Ishikawa (cell line): Measurements from ENCODE around the gene RPL22L1.
A peak's percentile ranks its signal among the peaks of the same experiment; 100 is the strongest.

Source experiments
- CEBPB ChIP-seq: IDR thresholded peaks from 2 replicates; pipeline ENCODE4 v1.6.1; 2012
- CREB1 ChIP-seq: IDR thresholded peaks from 2 replicates; pipeline ENCODE4 v1.6.1; 2012; ENCODE audit warnings: low read depth
- EGR1 ChIP-seq: IDR thresholded peaks from 2 replicates; pipeline ENCODE4 v1.6.1; 2012
- EP300 ChIP-seq: IDR thresholded peaks from 2 replicates; pipeline ENCODE4 v1.6.1; 2012; ENCODE audit warnings: borderline replicate concordance
- FOXM1 ChIP-seq: IDR thresholded peaks from 2 replicates; pipeline ENCODE4 v1.6.1; 2012; ENCODE audit warnings: low read depth, borderline replicate concordance
- MAX ChIP-seq: IDR thresholded peaks from 2 replicates; pipeline ENCODE4 v1.6.1; 2012
- NFIC ChIP-seq: IDR thresholded peaks from 2 replicates; pipeline ENCODE4 v1.6.1; 2012
- RAD21 ChIP-seq: IDR thresholded peaks from 2 replicates; pipeline ENCODE4 v1.6.1; 2012; ENCODE audit warnings: low read depth
- REST ChIP-seq: IDR thresholded peaks from 2 replicates; pipeline ENCODE4 v1.6.1; 2012; ENCODE audit warnings: low read depth, mild to moderate bottlenecking
- TAF1 ChIP-seq: IDR thresholded peaks from 2 replicates; pipeline ENCODE4 v1.6.1; 2012; ENCODE audit warnings: low read depth, mild to moderate bottlenecking
- TCF12 ChIP-seq: IDR thresholded peaks from 2 replicates; pipeline ENCODE4 v1.6.1; 2012; ENCODE audit warnings: low read depth
- TEAD4 ChIP-seq: IDR thresholded peaks from 2 replicates; pipeline ENCODE4 v1.6.1; 2012
- USF1 ChIP-seq: IDR thresholded peaks from 2 replicates; pipeline ENCODE4 v1.6.1; 2012
- YY1 ChIP-seq: IDR thresholded peaks from 2 replicates; pipeline ENCODE4 v1.6.1; 2012; ENCODE audit warnings: low read depth
- ZBTB7A ChIP-seq: IDR thresholded peaks from 2 replicates; pipeline ENCODE4 v1.6.1; 2012; ENCODE audit warnings: low read depth

RPL22L1 gene

GRCh38 chr3:170864525-170865208, 5.3 kb downstream of the RPL22L1 start:
- TF ChIP-seq MAX (0 out of 2 replicates have a peak, but pooled peaks have one; percentile 15), RAD21 (no peak), NFIC (peak; percentile 8; the same call in 1 of the 2 replicates)

GRCh38 chr3:170863816-170864215, 6.2 kb downstream of the RPL22L1 start:
- TF ChIP-seq NFIC (no peak), TAF1 (no peak), ZBTB7A (no peak), USF1 (no peak), YY1 (no peak), CEBPB (no peak), EGR1 (no peak), REST (no peak), TCF12 (no peak), MAX (no peak), TEAD4 (no peak), EP300 (no peak), CREB1 (no peak), FOXM1 (no peak), RAD21 (no peak)

GRCh38 chr3:170862618-170863374, 7.2 kb downstream of the RPL22L1 start:
- no peak for TF ChIP-seq FOXM1
- TF ChIP-seq NFIC, result no peak
- no peak for TF ChIP-seq MAX

- TF ChIP-seq TCF12, result no peak
- no peak for TF ChIP-seq NFIC
- no peak for TF ChIP-seq MAX
- TF ChIP-seq ZBTB7A, result no peak
These were observed 11.4 kb downstream of the RPL22L1 start for GRCh38 chr3:170858599-170858998.

GRCh38 chr3:170852324-170852723, 17.7 kb downstream of the RPL22L1 start:
- TF ChIP-seq TCF12 (no peak), NFIC (no peak), EGR1 (no peak), CEBPB (no peak), EP300 (no peak), YY1 (no peak), TAF1 (no peak), REST (no peak), FOXM1 (no peak), CREB1 (no peak), USF1 (no peak), MAX (no peak)
